K562 (cell line): ENCODE results near the gene ARSA. TPM values are rescaled to one million over a fixed set of nuclear protein-coding genes. Genes with fewer than 3 reads are reported as not detected.

Experiments used
- E2F6 ChIP-seq, 2 experiments: IDR thresholded peaks; 2 replicates each; pipeline ENCODE4 v1.6.1; 2011; ENCODE audit warnings: borderline replicate concordance in 1 of 2, control low read depth in 1 of 2, low read depth in 1 of 2, low read length in 1 of 2, mild to moderate bottlenecking in 1 of 2, mixed read lengths in 1 of 2, moderate library complexity in 1 of 2; ENCODE audit not compliant: insufficient read depth in 1 of 2, insufficient read length in 1 of 2, poor library complexity in 1 of 2, severe bottlenecking in 1 of 2; ENCODE audit errors: extremely low read depth in 1 of 2
- KHSRP ChIP-seq: fragments of 450-650 bp; IDR thresholded peaks from 2 replicates; pipeline ENCODE4 v1.6.1; 2017
- MEIS2 ChIP-seq: fragments of 450-650 bp; IDR thresholded peaks from 2 replicates; pipeline ENCODE4 v1.6.1; 2014; ENCODE audit warnings: mild to moderate bottlenecking; ENCODE audit not compliant: partially characterized antibody
- RBFOX2 ChIP-seq: fragments of 200-400 bp; formaldehyde crosslinking; IDR thresholded peaks from 2 replicates; pipeline ENCODE4 v1.6.1; 2017; ENCODE audit warnings: low read depth, mild to moderate bottlenecking, low read length, moderate library complexity
- REST ChIP-seq, 2 experiments: fragments of 450-650 bp; formaldehyde crosslinking in 1 of 2; IDR thresholded peaks; 2 replicates each; pipeline versions ENCODE4 v1.4.0 to v1.6.1; 2014 to 2020; ENCODE audit warnings: mild to moderate bottlenecking in 2 of 2, borderline replicate concordance in 1 of 2, low read depth in 1 of 2
- SP1 ChIP-seq: sonication (generic); formaldehyde crosslinking; IDR thresholded peaks from 2 replicates; pipeline ENCODE4 v1.8.1; 2022; ENCODE audit warnings: mild to moderate bottlenecking, missing genetic modification reagents
- TSHZ1 ChIP-seq: fragments of 250-450 bp; sonication (Bioruptor Pico); IDR thresholded peaks from 2 replicates; pipeline ENCODE4 v1.4.0; 2020; ENCODE audit warnings: mild to moderate bottlenecking, moderate library complexity
- ZBTB17 ChIP-seq: fragments of 450-650 bp; formaldehyde crosslinking; IDR thresholded peaks from 2 replicates; pipeline ENCODE4 v1.4.0; 2020; ENCODE audit warnings: mild to moderate bottlenecking
- ZNF41 ChIP-seq: fragments of 250-450 bp; sonication (Bioruptor Pico); conservative IDR thresholded peaks from 2 replicates; pipeline ENCODE4 v1.4.0; 2020; ENCODE audit warnings: mild to moderate bottlenecking
- ZNF445 ChIP-seq: fragments of 250-450 bp; sonication (Bioruptor Pico); IDR thresholded peaks from 2 replicates; pipeline ENCODE4 v1.4.0; 2020; ENCODE audit warnings: low read depth, mild to moderate bottlenecking, moderate library complexity
- ZNF561 ChIP-seq: fragments of 450-650 bp; formaldehyde crosslinking; conservative IDR thresholded peaks from 2 replicates; pipeline ENCODE4 v1.4.0; 2020; ENCODE audit warnings: mild to moderate bottlenecking, moderate library complexity
- polyA plus RNA-seq, 8 experiments: library from polyadenylated mRNA; depleted of rRNA in 4 of 8; stranded (reverse) in 5 of 8; unstranded in 3 of 8; fragments of >200 nt; fragmentation: Nextera tagmentation in 2 of 8; fragmentation: Illumina TruSeq in 1 of 8; extraction: Ambion mirVana in 2 of 8; extraction: Trizol in 1 of 8; gene quantifications; 2 replicates each; pipeline versions ENCODE4 v1.2.1 to v1.2.3, GENCODE V29; 2011 to 2014; ENCODE audit warnings: inconsistent platforms in 1 of 8, missing spikeins in 1 of 8
- total RNA-seq, 7 experiments: library from RNA; depleted of rRNA in 6 of 7; stranded (reverse); fragments of >200 nt in 6 of 7; fragmentation: Illumina TruSeq in 2 of 7; extraction: Trizol in 2 of 7; gene quantifications; 2 replicates each; pipeline versions ENCODE4 v1.2.1 to v1.2.3, GENCODE V29; 2011 to 2021; ENCODE audit warnings: low replicate concordance in 1 of 7

The ARSA gene
- total and polyA plus RNA-seq, 9 of the 15 experiments (the other 6 are each of a cell fraction or from before 2014, with no cell fraction given), result 0.32 to 10.9 (median 1.8) TPM; not detected in 1

- TF ChIP-seq E2F6 (IDR thresholded peaks at IDR 0.05; ENCODE audit: borderline replicate concordance in 1 of 2, extremely low read depth in 1 of 2, insufficient read depth in 1 of 2, insufficient read length in 1 of 2, low read depth in 1 of 2, low read length in 1 of 2, poor library complexity in 1 of 2, severe bottlenecking in 1 of 2) (peak in 1 of 2 experiments; percentile 70), KHSRP (no peak), MEIS2 (peak; percentile 70), ZNF561 (CRISPR knock-in tag) (no peak), TSHZ1 (no peak), ZBTB17 (CRISPR knock-in tag) (peak; percentile 48; the same call in 1 of the 2 replicates), ZNF41 (CRISPR knock-in tag) (no peak), SP1 (CRISPR knock-in tag) (peak; percentile 79), REST (IDR thresholded peaks at IDR 0.05; ENCODE audit: borderline replicate concordance) (no peak), REST (CRISPR knock-in tag; IDR thresholded peaks at IDR 0.05; ENCODE audit: low read depth) (0 out of 2 replicates have a peak, but pooled peaks have one; percentile 46), RBFOX2 (peak; percentile 85), ZNF445 (CRISPR knock-in tag) (no peak)
Observed at GRCh38 chr22:50582493-50583293, 45.3 kb downstream of the ARSA start, which contains the start of gene CHKB (continued).
